HCT116 (cell line): ENCODE measurements around the gene TNS2. TPM values are rescaled to one million over a fixed set of nuclear protein-coding genes. Genes with fewer than 3 reads are reported as not detected.

ENCODE experiments used
- ATAC-seq: fragments of 200-7000 bp; cut with Tn5 transposase; 2 replicates; pipeline ENCODE4 v1.9.1; 2020; ENCODE audit warnings: mild to moderate bottlenecking, moderate library complexity
- BruUV-seq: library from RNA; stranded (reverse); fragments of 400-500 nt; replicated peaks from 2 replicates; lab custom pipeline; 2021; lab: Mats Ljungman, UMichigan
- CTCF ChIA-PET: fragments of 300-600 bp; sonication (Branson Sonifier 250); formaldehyde crosslinking; loops from one replicate; lab custom pipeline; 2021; ENCODE audit warnings: antibody characterized with exemption; lab: Charles Lee
- POLR2A ChIA-PET: fragments of 300-600, 350-600 bp; sonication (Branson Sonifier 250); formaldehyde crosslinking; loops from one replicate; lab custom pipeline; 2021; ENCODE audit warnings: antibody characterized with exemption; lab: Charles Lee
- RAD21 ChIA-PET, 2 experiments: fragments of 300-600 bp; sonication (Branson Sonifier 250); formaldehyde crosslinking; loops; one replicate each; lab custom pipeline; 2023; ENCODE audit warnings: low total read pairs in 2 of 2; ENCODE audit not compliant: uncharacterized antibody in 2 of 2, unreplicated experiment in 2 of 2, low non-redundant PET in 1 of 2; lab: Charles Lee
- DNase-seq: peaks from one replicate; pipeline ENCODE4 v3.0.0-alpha.2; 2010; ENCODE audit warnings: low read depth, low spot score
- H2AFZ ChIP-seq: fragments of 200-600 bp; shearing (Covaris generic), sonication (generic); 2 replicates; pipeline ENCODE4 v1.6.1; 2017; ENCODE audit warnings: low read depth, mixed run types, mixed read lengths, antibody characterized with exemption, low read length; ENCODE audit not compliant: poor library complexity, severe bottlenecking
- H3K27ac ChIP-seq: 2 replicates; pipeline ENCODE4 v1.5.1; 2012; ENCODE audit warnings: low read depth, low read length
- H3K27me3 ChIP-seq: fragments of 200-600 bp; sonication (generic); 2 replicates; pipeline ENCODE4 v1.6.1; 2016; ENCODE audit warnings: mixed run types, low read length, mixed read lengths; ENCODE audit not compliant: insufficient read depth
- H3K36me3 ChIP-seq, 2 experiments: fragments of 200-500 bp in 1 of 2; fragments of 200-600 bp in 1 of 2; sonication (Bioruptor generic) in 1 of 2; sonication (generic) in 1 of 2; 2 replicates each; pipeline versions ENCODE4 v1.5.1 to v1.6.1; 2014 to 2016; ENCODE audit warnings: low read length in 2 of 2, inconsistent platforms in 1 of 2, mixed read lengths in 1 of 2, mixed run types in 1 of 2; ENCODE audit not compliant: insufficient read depth in 2 of 2, control insufficient read depth in 1 of 2
- H3K4me1 ChIP-seq, 2 experiments: fragments of 200-600 bp in 1 of 2; sonication (generic) in 1 of 2; 2 replicates each; pipeline versions ENCODE4 v1.5.1 to v1.6.1; 2012 to 2017; ENCODE audit warnings: low read length in 2 of 2, inconsistent platforms in 1 of 2, mild to moderate bottlenecking in 1 of 2, mixed read lengths in 1 of 2, mixed run types in 1 of 2, moderate library complexity in 1 of 2; ENCODE audit not compliant: insufficient read depth in 2 of 2, control insufficient read depth in 1 of 2
- H3K4me2 ChIP-seq: fragments of 200-600 bp; sonication (generic); 2 replicates; pipeline ENCODE4 v1.6.1; 2017; ENCODE audit warnings: mixed run types, low read length, mixed read lengths
- H3K4me3 ChIP-seq, 2 experiments: fragments of 200-600 bp in 1 of 2; sonication (generic) in 1 of 2; replicated peaks in 1 of 2; 2 replicates each; pipeline ENCODE4 v1.5.1; 2011 to 2016; ENCODE audit warnings: low read length in 2 of 2, control low read depth in 1 of 2, low read depth in 1 of 2, mild to moderate bottlenecking in 1 of 2, mixed read lengths in 1 of 2, mixed run types in 1 of 2
- H3K79me2 ChIP-seq: fragments of 200-600 bp; sonication (generic); 2 replicates; pipeline ENCODE4 v1.6.1; 2017; ENCODE audit warnings: mild to moderate bottlenecking, mixed run types, low read length, moderate library complexity, mixed read lengths; ENCODE audit not compliant: insufficient read depth
- H3K9ac ChIP-seq: fragments of 200-600 bp; sonication (generic); 2 replicates; pipeline ENCODE4 v1.6.1; 2016; ENCODE audit warnings: low read length, mixed read lengths
- H3K9me2 ChIP-seq: fragments of 200-600 bp; sonication (generic), shearing (Covaris generic); 2 replicates; pipeline ENCODE4 v1.6.1; 2017; ENCODE audit warnings: mixed run types, mild to moderate bottlenecking, moderate library complexity; ENCODE audit not compliant: insufficient read depth
- H3K9me3 ChIP-seq, 2 experiments: fragments of 200-500 bp in 1 of 2; fragments of 200-600 bp in 1 of 2; sonication (Bioruptor generic) in 1 of 2; sonication (generic) in 1 of 2; 2 replicates each; pipeline ENCODE4 v1.6.1; 2014 to 2017; ENCODE audit warnings: low read length in 2 of 2, mixed read lengths in 2 of 2, inconsistent platforms in 1 of 2, low read depth in 1 of 2, mild to moderate bottlenecking in 1 of 2, mixed run types in 1 of 2, moderate library complexity in 1 of 2; ENCODE audit not compliant: control insufficient read depth in 1 of 2, insufficient read depth in 1 of 2
- H4K20me1 ChIP-seq: fragments of 200-600 bp; sonication (generic), shearing (Covaris generic); 2 replicates; pipeline ENCODE4 v1.6.1; 2017; ENCODE audit warnings: mixed run types, mild to moderate bottlenecking, moderate library complexity; ENCODE audit not compliant: insufficient read depth
- POLR2A ChIP-seq: IDR thresholded peaks from 2 replicates; pipeline ENCODE4 v1.7.0; 2011; ENCODE audit warnings: borderline replicate concordance; ENCODE audit not compliant: insufficient read depth, insufficient read length; ENCODE audit errors: extremely low read depth
- SIN3A ChIP-seq: IDR thresholded peaks from 2 replicates; pipeline ENCODE4 v1.6.1; 2012; ENCODE audit warnings: low read depth
- ZFX ChIP-seq: fragments of 450-650 bp; IDR thresholded peaks from 2 replicates; pipeline ENCODE4 v1.6.1; 2017
- intact Hi-C: fragments of 100-400 bp; cut with micrococcal nuclease; formaldehyde crosslinking; loops from 2 replicates; pipeline ENCODE4 v1.10.0; 2022
- total RNA-seq: library from RNA; stranded (reverse); gene quantifications from one replicate; pipeline ENCODE4 v1.2.1, GENCODE V29; 2021; ENCODE audit not compliant: unreplicated experiment
- TF ChIP-seq, protein P1 (sequence below): IDR thresholded peaks from 2 replicates; pipeline ENCODE4 v1.6.1; 2012; ENCODE audit warnings: low read depth

TNS2 gene
- total RNA-seq, 1 experiment from 2014 or later: 25.7 TPM

DNA sequence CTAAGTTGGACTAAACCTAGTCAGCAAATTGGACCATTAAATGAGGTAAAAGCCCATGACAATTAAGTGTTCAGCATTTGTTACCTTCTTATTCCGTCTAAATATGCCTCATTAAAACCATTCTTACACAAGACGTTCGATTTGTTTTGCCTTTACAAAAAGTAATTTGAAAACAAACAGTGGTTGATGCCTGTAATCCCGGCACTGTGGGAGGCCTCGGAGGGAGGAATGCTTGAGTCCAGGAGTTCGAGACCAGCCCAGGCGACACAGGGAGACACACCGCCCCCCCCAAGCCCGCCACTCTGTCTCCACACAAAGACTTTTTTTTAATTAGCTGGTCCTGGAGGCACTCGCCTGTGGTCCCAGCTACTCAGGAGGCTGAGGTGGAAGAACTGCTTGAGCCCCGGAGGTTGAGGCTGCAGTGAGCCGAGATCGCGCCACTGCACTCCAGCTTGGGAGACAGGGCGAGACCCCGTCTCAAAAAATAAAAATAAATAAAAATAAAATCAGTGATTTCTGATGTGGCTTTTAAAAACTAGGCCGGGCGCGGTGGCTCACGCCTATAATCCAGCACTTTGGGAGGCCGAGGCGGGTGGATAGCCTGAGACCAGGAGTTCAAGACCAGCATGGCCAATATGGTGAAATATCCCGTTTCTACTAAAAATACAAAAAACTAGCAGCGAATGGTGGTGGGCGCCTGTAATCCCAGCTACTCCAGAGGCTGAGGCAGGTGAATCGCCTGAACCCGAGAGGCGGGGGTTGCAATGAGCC, 44.5 kb upstream of the TNS2 start:
- peaks cover 13% of the 10 kb centered on the region; the same call in 1 of the 2 replicates for H4K20me1 ChIP-seq
- ChIA-PET RAD21 (interaction anchor here in 1 of 2 experiments (0.8 kb wide), 1 partner anchor 47 kb away, joined by 4 read pairs; no protein-coding TSS in a partner anchor), CTCF (interaction anchor here (0.8 to 1.6 kb wide), 8 partner anchors 21 to 135 kb away, joined by 3 to 9 read pairs (median 4); no protein-coding TSS in a partner anchor), POLR2A (interaction anchor here (0.6 to 2.0 kb wide), 28 partner anchors 9 to 982 kb away, joined by 3 to 15 read pairs (median 4); partner anchors contain the start of genes CSAD, KRT18, KRT8 and SPRYD3)
- H3K79me2 ChIP-seq: peaks cover 52% of the 10 kb centered on the region
- H3K9ac ChIP-seq: peak overlapping the region; percentile 100
- no peaks in the 10 kb centered on the region for H3K27me3 ChIP-seq
- TF ChIP-seq, protein P1, sequence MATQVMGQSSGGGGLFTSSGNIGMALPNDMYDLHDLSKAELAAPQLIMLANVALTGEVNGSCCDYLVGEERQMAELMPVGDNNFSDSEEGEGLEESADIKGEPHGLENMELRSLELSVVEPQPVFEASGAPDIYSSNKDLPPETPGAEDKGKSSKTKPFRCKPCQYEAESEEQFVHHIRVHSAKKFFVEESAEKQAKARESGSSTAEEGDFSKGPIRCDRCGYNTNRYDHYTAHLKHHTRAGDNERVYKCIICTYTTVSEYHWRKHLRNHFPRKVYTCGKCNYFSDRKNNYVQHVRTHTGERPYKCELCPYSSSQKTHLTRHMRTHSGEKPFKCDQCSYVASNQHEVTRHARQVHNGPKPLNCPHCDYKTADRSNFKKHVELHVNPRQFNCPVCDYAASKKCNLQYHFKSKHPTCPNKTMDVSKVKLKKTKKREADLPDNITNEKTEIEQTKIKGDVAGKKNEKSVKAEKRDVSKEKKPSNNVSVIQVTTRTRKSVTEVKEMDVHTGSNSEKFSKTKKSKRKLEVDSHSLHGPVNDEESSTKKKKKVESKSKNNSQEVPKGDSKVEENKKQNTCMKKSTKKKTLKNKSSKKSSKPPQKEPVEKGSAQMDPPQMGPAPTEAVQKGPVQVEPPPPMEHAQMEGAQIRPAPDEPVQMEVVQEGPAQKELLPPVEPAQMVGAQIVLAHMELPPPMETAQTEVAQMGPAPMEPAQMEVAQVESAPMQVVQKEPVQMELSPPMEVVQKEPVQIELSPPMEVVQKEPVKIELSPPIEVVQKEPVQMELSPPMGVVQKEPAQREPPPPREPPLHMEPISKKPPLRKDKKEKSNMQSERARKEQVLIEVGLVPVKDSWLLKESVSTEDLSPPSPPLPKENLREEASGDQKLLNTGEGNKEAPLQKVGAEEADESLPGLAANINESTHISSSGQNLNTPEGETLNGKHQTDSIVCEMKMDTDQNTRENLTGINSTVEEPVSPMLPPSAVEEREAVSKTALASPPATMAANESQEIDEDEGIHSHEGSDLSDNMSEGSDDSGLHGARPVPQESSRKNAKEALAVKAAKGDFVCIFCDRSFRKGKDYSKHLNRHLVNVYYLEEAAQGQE: no peak
- TF ChIP-seq POLR2A (no peak), SIN3A (no peak), ZFX (peak; percentile 34; the same call in 1 of the 2 replicates)
- H3K9me3 ChIP-seq: no peaks in the 10 kb centered on the region
- intact Hi-C loops: loop anchor here (5.0 kb wide), 1 partner anchor 42 kb away; no protein-coding TSS in a partner anchor
- TSS peak; percentile 92 for BruUV-seq
- H3K27ac ChIP-seq: peak overlapping the region; percentile 74
- ATAC-seq (peak; percentile 6), DNase-seq (no peak)
- no peak overlapping the region for H2AFZ ChIP-seq
- peaks cover 18 to 39% of the 10 kb centered on the region in 2 experiments for H3K4me1 ChIP-seq
- H3K36me3 ChIP-seq: peaks cover 14 to 30% of the 10 kb centered on the region in 2 experiments; a peak in 3 of 4 replicates
- H3K4me3 ChIP-seq: peak overlapping the region; percentile 75 to 98
- H3K4me2 ChIP-seq: peak overlapping the region; percentile 78
- no peaks in the 10 kb centered on the region for H3K9me2 ChIP-seq
